ENCODE measurements around the gene PLAGL2.

The PLAGL2 gene

GRCh38 chr20:32167552-32167951 lies 40.0 kb downstream of the PLAGL2 start:
- TF ChIP-seq CTCF (IDR thresholded peaks at IDR 0.05; ENCODE audit: low read depth, low read length), result no peak
- no peak for DNase-seq (ENCODE audit: extremely low read depth, low read depth)

DNA sequence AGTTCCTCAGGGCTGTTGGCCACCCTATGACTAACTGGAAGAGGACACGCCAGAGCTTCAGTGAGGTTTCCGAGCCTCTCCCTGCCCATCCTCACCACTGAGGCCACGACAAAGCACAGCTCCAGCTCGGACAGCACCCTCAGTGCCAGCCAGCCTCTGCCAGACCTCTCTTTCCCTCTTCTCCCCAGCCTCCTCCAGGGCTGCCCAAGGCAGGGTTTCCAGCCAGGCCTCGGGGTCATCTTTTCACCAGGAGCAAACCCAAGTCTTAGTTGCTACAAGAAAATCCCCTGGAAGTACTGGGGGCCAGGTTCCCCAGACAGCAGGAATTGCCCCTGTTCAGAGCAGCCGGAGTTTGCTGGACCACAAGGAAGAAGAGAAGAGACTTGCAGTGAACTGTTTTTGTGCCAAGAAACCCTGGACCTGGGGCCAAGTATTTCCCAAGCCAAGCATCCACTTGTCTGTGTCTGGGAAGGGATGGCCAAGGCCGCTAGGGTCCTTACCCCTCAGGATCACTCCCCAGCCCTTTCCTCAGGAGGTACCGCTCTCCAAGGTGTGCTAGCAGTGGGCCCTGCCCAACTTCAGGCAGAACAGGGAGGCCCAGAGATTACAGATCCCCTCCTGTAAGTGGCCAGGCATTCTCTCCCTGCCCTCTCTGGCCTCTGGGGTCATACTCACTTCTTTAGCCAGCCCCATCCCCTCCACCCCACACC lies 41.6 kb downstream of the PLAGL2 start:
- TF ChIP-seq CTCF (IDR thresholded peaks at IDR 0.05; ENCODE audit: low read depth, low read length), result no peak
- no peak for DNase-seq (ENCODE audit: extremely low read depth, low read depth)

DNA sequence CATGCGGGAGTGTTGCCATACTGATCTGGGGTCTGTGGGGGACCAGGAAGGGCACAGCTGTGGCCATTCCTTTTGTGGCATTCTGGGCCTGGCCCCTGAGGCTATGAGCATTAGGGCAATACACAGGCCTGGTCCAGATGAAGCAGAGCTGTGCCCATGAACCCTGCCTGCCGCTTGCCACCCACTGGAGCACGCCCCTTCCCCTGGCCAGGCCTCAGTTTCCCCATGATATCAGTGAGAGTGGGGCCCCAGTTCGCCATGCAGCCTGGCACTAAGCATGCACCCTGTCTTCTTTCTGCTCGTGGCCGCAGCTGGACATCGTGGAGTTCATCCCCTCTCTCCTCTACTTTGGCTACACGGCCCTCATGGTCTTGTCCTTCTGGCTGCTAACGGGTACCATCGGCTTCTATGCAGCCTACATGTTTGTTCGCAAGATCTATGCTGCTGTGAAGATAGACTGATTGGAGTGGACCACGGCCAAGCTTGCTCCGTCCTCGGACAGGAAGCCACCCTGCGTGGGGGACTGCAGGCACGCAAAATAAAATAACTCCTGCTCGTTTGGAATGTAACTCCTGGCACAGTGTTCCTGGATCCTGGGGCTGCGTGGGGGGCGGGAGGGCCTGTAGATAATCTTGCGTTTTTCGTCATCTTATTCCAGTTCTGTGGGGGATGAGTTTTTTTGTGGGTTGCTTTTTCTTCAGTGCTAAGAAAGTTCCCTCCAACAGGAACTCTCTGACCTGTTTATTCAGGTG lies 42.4 kb downstream of the PLAGL2 start:
- no peak for DNase-seq (ENCODE audit: extremely low read depth, low read depth)
- TF ChIP-seq CTCF (IDR thresholded peaks at IDR 0.05; ENCODE audit: low read depth, low read length), result no peak

- DNase-seq (ENCODE audit: extremely low read depth, low read depth), result no peak
- no peak for TF ChIP-seq CTCF (IDR thresholded peaks at IDR 0.05; ENCODE audit: low read depth, low read length)
Observed at GRCh38 chr20:32163951-32164350, 43.6 kb downstream of the PLAGL2 start.

- DNase-seq (ENCODE audit: extremely low read depth, low read depth), result no peak
- no peak for TF ChIP-seq CTCF (IDR thresholded peaks at IDR 0.05; ENCODE audit: low read depth, low read length)
Observed at GRCh38 chr20:32162351-32162750, 45.2 kb downstream of the PLAGL2 start.

DNA sequence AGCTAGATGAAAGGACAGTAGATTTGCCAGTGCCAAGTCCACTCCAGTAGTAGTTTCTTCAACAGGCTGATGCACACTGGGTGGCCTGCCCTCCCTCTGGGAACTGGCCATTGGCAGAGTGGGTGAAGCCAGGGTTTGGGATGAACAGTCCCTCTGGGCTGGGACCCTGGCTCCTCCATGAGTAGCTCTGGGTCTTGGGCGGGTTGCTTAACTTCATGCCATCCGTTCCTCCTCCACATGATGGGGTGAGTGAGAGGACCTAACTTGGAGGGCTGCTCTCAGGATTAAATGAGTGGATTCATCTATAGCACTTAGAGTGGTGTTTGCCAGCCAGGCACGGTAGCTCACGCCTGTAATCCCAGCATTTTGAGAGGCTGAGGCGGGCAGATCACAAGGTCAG lies 47.2 kb downstream of the PLAGL2 start:
- no peak for TF ChIP-seq CTCF (IDR thresholded peaks at IDR 0.05; ENCODE audit: low read depth, low read length)
- DNase-seq (ENCODE audit: extremely low read depth, low read depth), result no peak

GRCh38 chr20:32159766-32160221 lies 47.7 kb downstream of the PLAGL2 start:
- no peak for TF ChIP-seq CTCF (IDR thresholded peaks at IDR 0.05; ENCODE audit: low read depth, low read length)
- no peak for DNase-seq (ENCODE audit: extremely low read depth, low read depth)
